Esophagus muscularis mucosa (tissue), 3 donors: ENCODE data around the gene ALOX15B.

ENCODE experiments used
- POLR2A ChIP-seq: fragments of 450-650 bp; IDR thresholded peaks from one replicate; pipeline ENCODE4 v1.6.1; 2017; ENCODE audit warnings: antibody characterized with exemption, moderate library complexity, mild to moderate bottlenecking, low read depth
- POLR2AphosphoS5 ChIP-seq, 2 donors: sonication (generic); formaldehyde crosslinking; IDR thresholded peaks; one replicate each; pipeline ENCODE4 v1.6.1; 2017; ENCODE audit warnings: antibody characterized with exemption in 2 of 2
- TF ChIP-seq, protein P1 (sequence below), 3 experiments: fragments of 200-600 bp in 2 of 3; fragments of 450-650 bp in 1 of 3; sonication (generic) in 2 of 3; IDR thresholded peaks; one replicate each; pipeline ENCODE4 v1.5.1; 2017 to 2019; ENCODE audit warnings: antibody characterized with exemption in 3 of 3, mild to moderate bottlenecking in 2 of 3, moderate library complexity in 1 of 3

DNA sequence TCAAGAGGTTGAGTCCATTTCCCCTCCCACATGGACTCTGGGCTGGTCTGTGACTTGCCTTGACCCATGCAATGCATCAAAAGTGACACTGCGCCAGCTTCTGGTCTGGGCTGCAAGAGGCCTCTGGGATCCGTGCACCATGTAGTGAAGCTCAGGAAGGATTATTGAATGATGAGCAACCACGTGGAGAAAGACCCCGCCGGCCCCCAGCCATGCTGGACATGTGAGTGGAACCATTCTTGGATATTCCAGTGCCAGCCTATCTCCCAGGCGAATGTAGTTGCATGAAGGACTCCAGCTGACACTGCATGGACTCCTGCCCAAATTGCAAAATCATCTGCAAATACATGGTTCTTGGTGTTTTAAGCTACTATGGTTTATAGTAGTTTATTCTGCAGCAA, 7.6 kb upstream of the ALOX15B start:
- TF ChIP-seq, protein P1, sequence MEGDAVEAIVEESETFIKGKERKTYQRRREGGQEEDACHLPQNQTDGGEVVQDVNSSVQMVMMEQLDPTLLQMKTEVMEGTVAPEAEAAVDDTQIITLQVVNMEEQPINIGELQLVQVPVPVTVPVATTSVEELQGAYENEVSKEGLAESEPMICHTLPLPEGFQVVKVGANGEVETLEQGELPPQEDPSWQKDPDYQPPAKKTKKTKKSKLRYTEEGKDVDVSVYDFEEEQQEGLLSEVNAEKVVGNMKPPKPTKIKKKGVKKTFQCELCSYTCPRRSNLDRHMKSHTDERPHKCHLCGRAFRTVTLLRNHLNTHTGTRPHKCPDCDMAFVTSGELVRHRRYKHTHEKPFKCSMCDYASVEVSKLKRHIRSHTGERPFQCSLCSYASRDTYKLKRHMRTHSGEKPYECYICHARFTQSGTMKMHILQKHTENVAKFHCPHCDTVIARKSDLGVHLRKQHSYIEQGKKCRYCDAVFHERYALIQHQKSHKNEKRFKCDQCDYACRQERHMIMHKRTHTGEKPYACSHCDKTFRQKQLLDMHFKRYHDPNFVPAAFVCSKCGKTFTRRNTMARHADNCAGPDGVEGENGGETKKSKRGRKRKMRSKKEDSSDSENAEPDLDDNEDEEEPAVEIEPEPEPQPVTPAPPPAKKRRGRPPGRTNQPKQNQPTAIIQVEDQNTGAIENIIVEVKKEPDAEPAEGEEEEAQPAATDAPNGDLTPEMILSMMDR (IDR thresholded peaks at IDR 0.05) = no peak
- no peak for TF ChIP-seq POLR2A
- TF ChIP-seq POLR2AphosphoS5 (IDR thresholded peaks at IDR 0.05) = no peak
